ENCODE measurements around the gene ITIH1.

Gene ITIH1

GRCh38 chr3:52752045-52752660 lies 25.2 kb upstream of the ITIH1 start:
- TF ChIP-seq FOXP2 (optimal IDR thresholded peaks at IDR 0.05; ENCODE audit: borderline replicate concordance, extremely low read depth, extremely low read length, insufficient read depth) = no peak
- TF ChIP-seq SIN3A (IDR thresholded peaks at IDR 0.05; ENCODE audit: borderline replicate concordance, insufficient read depth, low read length) = no peak
- TF ChIP-seq TAF1 (IDR thresholded peaks at IDR 0.05; ENCODE audit: borderline replicate concordance, insufficient read depth, low read length) = no peak
- TF ChIP-seq POLR2AphosphoS5 (IDR thresholded peaks at IDR 0.05; ENCODE audit: low read depth, low read length) = no peak
- TF ChIP-seq, protein P1, sequence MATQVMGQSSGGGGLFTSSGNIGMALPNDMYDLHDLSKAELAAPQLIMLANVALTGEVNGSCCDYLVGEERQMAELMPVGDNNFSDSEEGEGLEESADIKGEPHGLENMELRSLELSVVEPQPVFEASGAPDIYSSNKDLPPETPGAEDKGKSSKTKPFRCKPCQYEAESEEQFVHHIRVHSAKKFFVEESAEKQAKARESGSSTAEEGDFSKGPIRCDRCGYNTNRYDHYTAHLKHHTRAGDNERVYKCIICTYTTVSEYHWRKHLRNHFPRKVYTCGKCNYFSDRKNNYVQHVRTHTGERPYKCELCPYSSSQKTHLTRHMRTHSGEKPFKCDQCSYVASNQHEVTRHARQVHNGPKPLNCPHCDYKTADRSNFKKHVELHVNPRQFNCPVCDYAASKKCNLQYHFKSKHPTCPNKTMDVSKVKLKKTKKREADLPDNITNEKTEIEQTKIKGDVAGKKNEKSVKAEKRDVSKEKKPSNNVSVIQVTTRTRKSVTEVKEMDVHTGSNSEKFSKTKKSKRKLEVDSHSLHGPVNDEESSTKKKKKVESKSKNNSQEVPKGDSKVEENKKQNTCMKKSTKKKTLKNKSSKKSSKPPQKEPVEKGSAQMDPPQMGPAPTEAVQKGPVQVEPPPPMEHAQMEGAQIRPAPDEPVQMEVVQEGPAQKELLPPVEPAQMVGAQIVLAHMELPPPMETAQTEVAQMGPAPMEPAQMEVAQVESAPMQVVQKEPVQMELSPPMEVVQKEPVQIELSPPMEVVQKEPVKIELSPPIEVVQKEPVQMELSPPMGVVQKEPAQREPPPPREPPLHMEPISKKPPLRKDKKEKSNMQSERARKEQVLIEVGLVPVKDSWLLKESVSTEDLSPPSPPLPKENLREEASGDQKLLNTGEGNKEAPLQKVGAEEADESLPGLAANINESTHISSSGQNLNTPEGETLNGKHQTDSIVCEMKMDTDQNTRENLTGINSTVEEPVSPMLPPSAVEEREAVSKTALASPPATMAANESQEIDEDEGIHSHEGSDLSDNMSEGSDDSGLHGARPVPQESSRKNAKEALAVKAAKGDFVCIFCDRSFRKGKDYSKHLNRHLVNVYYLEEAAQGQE (IDR thresholded peaks at IDR 0.05; ENCODE audit: insufficient read depth in 1 of 2, low read depth in 2 of 2, low read length in 2 of 2) = no peak

GRCh38 chr3:52754373-52754772 lies 23.0 kb upstream of the ITIH1 start:
- TF ChIP-seq SIN3A (IDR thresholded peaks at IDR 0.05; ENCODE audit: borderline replicate concordance, insufficient read depth, low read length) (no peak), TAF1 (IDR thresholded peaks at IDR 0.05; ENCODE audit: borderline replicate concordance, insufficient read depth, low read length) (no peak), POLR2AphosphoS5 (IDR thresholded peaks at IDR 0.05; ENCODE audit: low read depth, low read length) (no peak), FOXP2 (optimal IDR thresholded peaks at IDR 0.05; ENCODE audit: borderline replicate concordance, extremely low read depth, extremely low read length, insufficient read depth) (no peak)
- TF ChIP-seq, protein P1 (IDR thresholded peaks at IDR 0.05; ENCODE audit: insufficient read depth in 1 of 2, low read depth in 2 of 2, low read length in 2 of 2) = no peak

DNA sequence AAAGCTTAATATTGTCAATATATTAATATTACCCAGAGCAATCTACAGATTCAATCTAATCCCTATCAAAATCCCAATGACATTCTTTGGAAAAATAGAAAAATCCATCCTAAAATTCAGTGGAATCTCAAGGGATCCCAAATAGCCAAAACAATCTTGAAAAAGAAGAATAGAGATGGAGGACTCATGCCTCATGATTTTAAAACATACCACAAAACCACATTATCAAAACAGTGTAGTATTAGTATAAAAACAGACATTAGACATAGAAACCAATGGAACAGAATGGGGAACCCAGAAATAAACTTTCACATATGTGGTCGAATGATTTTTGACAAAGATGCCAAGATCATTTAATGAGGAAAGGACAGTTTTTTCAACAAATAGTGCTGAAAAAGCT lies 21.3 kb upstream of the ITIH1 start:
- no peak for TF ChIP-seq FOXP2 (optimal IDR thresholded peaks at IDR 0.05; ENCODE audit: borderline replicate concordance, extremely low read depth, extremely low read length, insufficient read depth)
- TF ChIP-seq POLR2AphosphoS5 (IDR thresholded peaks at IDR 0.05; ENCODE audit: low read depth, low read length) = no peak
- no peak for TF ChIP-seq TAF1 (IDR thresholded peaks at IDR 0.05; ENCODE audit: borderline replicate concordance, insufficient read depth, low read length)

- TF ChIP-seq POLR2AphosphoS5 (IDR thresholded peaks at IDR 0.05; ENCODE audit: low read depth, low read length) = no peak
- no peak for TF ChIP-seq FOXP2 (optimal IDR thresholded peaks at IDR 0.05; ENCODE audit: borderline replicate concordance, extremely low read depth, extremely low read length, insufficient read depth)
- TF ChIP-seq, protein P1 (IDR thresholded peaks at IDR 0.05; ENCODE audit: insufficient read depth in 1 of 2, low read depth in 2 of 2, low read length in 2 of 2) = no peak
- TF ChIP-seq TAF1 (IDR thresholded peaks at IDR 0.05; ENCODE audit: borderline replicate concordance, insufficient read depth, low read length) = no peak
- TF ChIP-seq SIN3A (IDR thresholded peaks at IDR 0.05; ENCODE audit: borderline replicate concordance, insufficient read depth, low read length) = no peak
These were observed 13.9 kb upstream of the ITIH1 start for GRCh38 chr3:52763466-52763865.

DNA sequence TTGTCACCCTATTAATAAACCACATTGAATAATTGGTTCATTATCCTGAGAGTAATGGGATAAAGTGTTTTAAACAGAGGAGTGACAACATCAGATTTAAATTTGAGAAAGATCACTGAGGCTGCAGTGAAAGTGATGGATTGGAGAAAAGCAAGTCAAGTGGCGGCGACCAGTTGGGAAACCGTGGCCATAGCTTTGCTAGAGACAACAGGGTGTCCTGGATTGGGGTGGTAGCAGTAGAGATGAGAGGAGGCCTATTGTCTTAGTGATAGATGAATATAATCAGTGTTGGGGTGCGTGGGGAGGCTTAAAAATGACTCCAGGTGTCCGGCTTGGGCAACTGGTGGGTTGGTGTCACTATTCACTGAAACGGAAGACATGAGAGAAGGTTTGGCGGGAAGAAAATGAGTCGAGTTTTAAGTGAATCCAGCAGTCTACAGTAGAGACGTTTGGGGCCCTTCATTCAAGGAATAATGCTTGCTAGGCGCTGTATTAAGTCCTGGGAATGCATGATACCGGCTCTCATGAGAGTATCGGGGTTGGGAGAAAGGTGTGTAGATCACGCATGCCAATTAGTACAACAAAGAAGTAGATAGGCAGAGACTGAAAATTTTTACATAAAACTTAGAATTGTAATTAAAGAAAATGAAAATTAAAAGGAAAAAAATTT lies 7.5 kb upstream of the ITIH1 start:
- TF ChIP-seq TAF1 (IDR thresholded peaks at IDR 0.05; ENCODE audit: borderline replicate concordance, insufficient read depth, low read length) = no peak
- TF ChIP-seq, protein P1 (IDR thresholded peaks at IDR 0.05; ENCODE audit: insufficient read depth in 1 of 2, low read depth in 2 of 2, low read length in 2 of 2) = no peak
- no peak for TF ChIP-seq SIN3A (IDR thresholded peaks at IDR 0.05; ENCODE audit: borderline replicate concordance, insufficient read depth, low read length)
- TF ChIP-seq FOXP2 (optimal IDR thresholded peaks at IDR 0.05; ENCODE audit: borderline replicate concordance, extremely low read depth, extremely low read length, insufficient read depth) = no peak
- no peak for TF ChIP-seq POLR2AphosphoS5 (IDR thresholded peaks at IDR 0.05; ENCODE audit: low read depth, low read length)
